Nucleus accumbens (tissue), 56 donors: Measurements from ENCODE around the gene CT83.

Source experiments
- DNase-seq, 56 donors: peaks; one replicate each; lab custom pipeline; 2025; lab: John Stamatoyannopoulos, UW

The CT83 gene

GRCh38 chrX:116462822-116463221 is at the start of gene CT83:
Gene CT83, minus strand, starts transcription at chrX:116462976. Its CDS starts 120 bp downstream, at chrX:116462856.
- no peak for DNase-seq

GRCh38 chrX:116499780-116500179 is 37.0 kb upstream of the CT83 start:
- DNase-seq = no peak

- DNase-seq = no peak
Observed at GRCh38 chrX:116493271-116493670, 30.5 kb upstream of the CT83 start.

GRCh38 chrX:116490104-116490503 is 27.3 kb upstream of the CT83 start:
- DNase-seq = no peak

GRCh38 chrX:116480059-116480458 is 17.3 kb upstream of the CT83 start:
- DNase-seq = no peak

- DNase-seq = no peak
Observed at GRCh38 chrX:116449156-116449555, 13.6 kb downstream of the CT83 start.

- DNase-seq = no peak
Observed at GRCh38 chrX:116436358-116436816, 26.4 kb downstream of the CT83 start, which contains the start of gene SLC6A14. Gene SLC6A14, plus strand, starts transcription at chrX:116436606. Its CDS starts 104 bp downstream, at chrX:116436710.

- no peak for DNase-seq
Observed at GRCh38 chrX:116435597-116435996, 27.2 kb downstream of the CT83 start.

- no peak for DNase-seq
Observed at GRCh38 chrX:116427978-116428377, 34.8 kb downstream of the CT83 start.

- no peak for DNase-seq
Observed at GRCh38 chrX:116417968-116418367, 44.8 kb downstream of the CT83 start.

- no peak for DNase-seq
Observed at GRCh38 chrX:116417214-116417613, 45.6 kb downstream of the CT83 start.

- no peak for DNase-seq
Observed at GRCh38 chrX:116413273-116413672, 49.5 kb downstream of the CT83 start.
